Natural killer cell (primary cell): ENCODE data around the gene LMX1B. TPM values are rescaled to one million over a fixed set of nuclear protein-coding genes. Genes with fewer than 3 reads are reported as not detected.
"Not testable (repeated sequence)": the region's sequence is repeated elsewhere in the genome, so short reads cannot be mapped to it uniquely, and the experiment has no call there.

Source experiments
- ATAC-seq, 3 donors: fragments of 150-1000 bp in 2 of 3; fragments of 200-7000 bp in 1 of 3; cut with Tn5 transposase; 1 replicate in 1 of 3; 2 replicates in 2 of 3; pipeline ENCODE4 v1.10.0; 2021; ENCODE audit warnings: mild to moderate bottlenecking in 2 of 3, moderate library complexity in 2 of 3
- DNase-seq, 2 donors: peaks; one replicate each; pipeline versions ENCODE4 v3.0.0 to v3.0.0-alpha.2; 2013 to 2021; ENCODE audit warnings: mixed read lengths in 1 of 2
- H3K27ac ChIP-seq: one replicate; pipeline ENCODE4 v1.5.1; 2013; ENCODE audit warnings: mild to moderate bottlenecking, low read length
- H3K27me3 ChIP-seq: one replicate; pipeline ENCODE4 v1.6.1; 2013; ENCODE audit warnings: low read length; ENCODE audit not compliant: control insufficient read depth, insufficient read depth
- H3K36me3 ChIP-seq: one replicate; pipeline ENCODE4 v1.6.1; 2013; ENCODE audit warnings: low read length; ENCODE audit not compliant: control insufficient read depth, insufficient read depth
- H3K4me1 ChIP-seq: one replicate; pipeline ENCODE4 v1.6.1; 2013; ENCODE audit warnings: low read length; ENCODE audit not compliant: control insufficient read depth, insufficient read depth
- H3K4me3 ChIP-seq: one replicate; pipeline ENCODE4 v1.5.1; 2013; ENCODE audit warnings: low read length
- H3K9me3 ChIP-seq: one replicate; pipeline ENCODE4 v1.6.1; 2013; ENCODE audit warnings: low read length; ENCODE audit not compliant: control insufficient read depth, insufficient read depth
- H3K27ac Mint-ChIP-seq, 2 donors: one replicate each; pipeline ENCODE4 v1.8.0; 2022; ENCODE audit warnings: mild to moderate bottlenecking in 2 of 2, mixed read lengths in 2 of 2, moderate library complexity in 1 of 2
- H3K27me3 Mint-ChIP-seq, 2 donors: one replicate each; pipeline ENCODE4 v1.8.0; 2022; ENCODE audit warnings: low read depth in 2 of 2, mixed read lengths in 2 of 2
- H3K36me3 Mint-ChIP-seq: one replicate; pipeline ENCODE4 v1.8.0; 2022; ENCODE audit warnings: mixed read lengths
- H3K4me1 Mint-ChIP-seq, 2 donors: one replicate each; pipeline ENCODE4 v1.8.0; 2022; ENCODE audit warnings: mixed read lengths in 2 of 2
- H3K4me3 Mint-ChIP-seq: one replicate; pipeline ENCODE4 v1.8.0; 2022; ENCODE audit warnings: mild to moderate bottlenecking, moderate library complexity, mixed read lengths
- H3K9me3 Mint-ChIP-seq, 2 donors: one replicate each; pipeline ENCODE4 v1.8.0; 2022; ENCODE audit warnings: mixed read lengths in 2 of 2
- WGBS: methylation state at CpG from one replicate; pipeline ENCODE4 v1.1.7; 2013; ENCODE audit warnings: missing lambda C conversion rate; ENCODE audit not compliant: insufficient coverage; 5-methylcytosine and 5-hydroxymethylcytosine counted together
- intact Hi-C: fragments of 100-400 bp; cut with micrococcal nuclease; formaldehyde crosslinking; loops from one replicate; pipeline ENCODE4 v1.14.2; 2022
- total RNA-seq, 4 donors: library from RNA; stranded (reverse); fragments of 120-200 nt in 1 of 4; gene quantifications; one replicate each; pipeline versions ENCODE4 v1.2.3 to v1.2.4, GENCODE V29; 2013 to 2022
- TF ChIP-seq, protein P1 (sequence below): fragments of 200-600 bp; IDR thresholded peaks from one replicate; pipeline ENCODE4 v1.8.0; 2022; ENCODE audit warnings: antibody characterized with exemption

The LMX1B gene
- total RNA-seq, 3 donors from 2014 or later (not counting 1 experiment from before 2014, with no cell fraction given): not detected

DNA sequence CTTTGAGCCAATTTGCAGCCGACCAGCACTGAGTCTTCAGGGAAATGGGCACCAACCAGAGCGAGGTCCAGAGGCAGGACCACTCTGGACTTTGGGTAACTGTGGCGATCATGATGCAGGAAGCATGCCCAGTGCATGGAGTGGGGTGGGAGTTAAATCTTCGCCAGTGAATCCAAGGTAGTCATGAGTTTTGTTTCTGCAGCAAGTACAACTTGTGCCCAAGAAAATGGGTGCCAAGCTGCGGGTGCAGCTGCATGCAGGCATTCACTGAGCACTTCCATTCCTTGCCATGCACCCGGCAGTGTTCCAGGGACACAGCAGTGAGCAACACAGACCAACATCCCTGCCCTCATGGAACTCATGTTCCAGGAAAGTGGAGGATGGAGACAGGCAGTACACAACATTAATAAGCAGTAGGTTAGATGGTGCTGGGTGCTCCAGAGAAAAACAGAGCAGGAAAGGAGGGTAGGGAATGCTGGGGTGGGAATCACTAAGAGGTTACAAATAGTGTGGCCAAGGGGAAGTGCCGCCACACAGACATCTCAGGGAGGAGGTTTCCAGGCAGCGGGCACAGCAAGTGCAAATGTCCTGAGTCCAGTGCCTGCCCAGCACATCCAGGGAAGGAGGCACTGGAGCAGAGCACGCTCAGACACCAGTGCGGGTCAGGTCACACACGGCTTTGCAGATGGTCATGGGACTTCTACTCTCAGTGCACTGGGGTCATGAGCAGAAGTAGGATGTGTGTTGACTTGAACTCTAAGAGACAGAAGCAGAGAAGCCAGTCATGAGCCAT, 48.2 kb upstream of the LMX1B start:
- H3K27ac ChIP-seq: no peak overlapping the region
- intact Hi-C loops: no loop called here
- no peak overlapping the region for H3K4me3 Mint-ChIP-seq
- peaks cover 18 to 33% of the 10 kb centered on the region in 2 donors for H3K27me3 Mint-ChIP-seq
- no peaks in the 10 kb centered on the region for H3K36me3 ChIP-seq
- peaks cover 5% of the 10 kb centered on the region for H3K27me3 ChIP-seq
- TF ChIP-seq, protein P1, sequence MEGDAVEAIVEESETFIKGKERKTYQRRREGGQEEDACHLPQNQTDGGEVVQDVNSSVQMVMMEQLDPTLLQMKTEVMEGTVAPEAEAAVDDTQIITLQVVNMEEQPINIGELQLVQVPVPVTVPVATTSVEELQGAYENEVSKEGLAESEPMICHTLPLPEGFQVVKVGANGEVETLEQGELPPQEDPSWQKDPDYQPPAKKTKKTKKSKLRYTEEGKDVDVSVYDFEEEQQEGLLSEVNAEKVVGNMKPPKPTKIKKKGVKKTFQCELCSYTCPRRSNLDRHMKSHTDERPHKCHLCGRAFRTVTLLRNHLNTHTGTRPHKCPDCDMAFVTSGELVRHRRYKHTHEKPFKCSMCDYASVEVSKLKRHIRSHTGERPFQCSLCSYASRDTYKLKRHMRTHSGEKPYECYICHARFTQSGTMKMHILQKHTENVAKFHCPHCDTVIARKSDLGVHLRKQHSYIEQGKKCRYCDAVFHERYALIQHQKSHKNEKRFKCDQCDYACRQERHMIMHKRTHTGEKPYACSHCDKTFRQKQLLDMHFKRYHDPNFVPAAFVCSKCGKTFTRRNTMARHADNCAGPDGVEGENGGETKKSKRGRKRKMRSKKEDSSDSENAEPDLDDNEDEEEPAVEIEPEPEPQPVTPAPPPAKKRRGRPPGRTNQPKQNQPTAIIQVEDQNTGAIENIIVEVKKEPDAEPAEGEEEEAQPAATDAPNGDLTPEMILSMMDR: no peak
- no peaks in the 10 kb centered on the region for H3K9me3 ChIP-seq
- 89% methylated on average over 11 of the region's 11 CpGs for WGBS
- H3K27ac Mint-ChIP-seq: no peak overlapping the region
- no peak for ATAC-seq
- no peaks in the 10 kb centered on the region for H3K9me3 Mint-ChIP-seq
- H3K36me3 Mint-ChIP-seq: no peaks in the 10 kb centered on the region
- no peaks in the 10 kb centered on the region for H3K4me1 Mint-ChIP-seq
- no peak overlapping the region for H3K4me3 ChIP-seq
- DNase-seq: no peak
- no peaks in the 10 kb centered on the region for H3K4me1 ChIP-seq

DNA sequence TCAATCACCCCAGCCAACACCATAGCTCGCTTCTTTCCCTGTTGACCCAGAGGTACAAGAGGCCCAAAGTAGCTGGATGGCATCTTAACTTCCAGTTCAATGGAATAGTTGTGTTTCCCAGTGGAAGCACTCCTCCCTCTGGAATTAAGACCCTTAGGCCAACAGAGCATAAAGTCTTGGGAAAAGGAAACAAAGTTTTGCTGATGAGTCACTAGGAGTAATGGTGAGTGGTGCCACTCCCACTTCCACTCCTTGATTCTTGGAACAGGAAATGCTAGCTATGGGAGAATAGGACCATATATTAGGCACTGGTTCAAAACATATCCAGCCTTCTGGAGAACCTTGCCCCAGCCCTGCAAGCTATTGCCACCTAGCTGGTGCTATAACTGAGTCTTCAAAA, 44.7 kb upstream of the LMX1B start:
- no peak overlapping the region for H3K4me3 ChIP-seq
- ATAC-seq: no peak
- intact Hi-C loops: no loop called here
- Mint-ChIP-seq H3K9me3 (no peaks in the 10 kb centered on the region), H3K36me3 (no peaks in the 10 kb centered on the region), H3K4me3 (no peak overlapping the region), H3K4me1 (no peaks in the 10 kb centered on the region), H3K27ac (no peak overlapping the region), H3K27me3 (peaks cover 15 to 17% of the 10 kb centered on the region in 2 donors)
- H3K36me3 ChIP-seq: no peaks in the 10 kb centered on the region
- no peak overlapping the region for H3K27ac ChIP-seq
- DNase-seq: no peak
- 92% methylated on average over 1 of the region's 1 CpG for WGBS
- H3K4me1 ChIP-seq: no peaks in the 10 kb centered on the region
- TF ChIP-seq, protein P1: no peak
- H3K9me3 ChIP-seq: no peaks in the 10 kb centered on the region
- peaks cover 3% of the 10 kb centered on the region for H3K27me3 ChIP-seq

DNA sequence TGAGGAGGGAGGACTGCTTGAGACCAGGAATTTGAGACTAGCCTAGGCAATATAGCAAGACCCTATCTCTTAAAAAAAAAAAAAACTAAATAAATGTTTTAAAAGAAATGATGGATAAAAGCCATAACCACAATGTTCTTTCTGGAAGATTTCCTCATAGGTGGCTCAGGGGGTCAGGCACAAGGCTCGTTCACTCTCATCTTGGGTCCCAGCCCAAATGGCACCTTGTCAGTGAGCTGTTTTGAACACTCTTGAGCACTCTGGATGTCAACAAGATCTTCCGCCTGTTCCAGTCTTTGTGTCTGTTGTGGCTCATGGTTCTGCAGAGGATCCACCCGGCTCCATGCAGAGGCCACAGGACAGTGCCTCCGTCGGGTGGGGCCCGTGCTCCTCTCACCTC, 35.7 kb upstream of the LMX1B start:
- ATAC-seq (no peak), DNase-seq (no peak)
- no peaks in the 10 kb centered on the region for H3K9me3 Mint-ChIP-seq
- Histone ChIP-seq H3K27ac (no peak overlapping the region), H3K4me1 (no peaks in the 10 kb centered on the region), H3K9me3 (no peaks in the 10 kb centered on the region), H3K27me3 (no peaks in the 10 kb centered on the region), H3K36me3 (no peaks in the 10 kb centered on the region), H3K4me3 (no peak overlapping the region)
- no peaks in the 10 kb centered on the region for H3K4me1 Mint-ChIP-seq
- TF ChIP-seq, protein P1: no peak
- no peak overlapping the region for H3K27ac Mint-ChIP-seq
- H3K4me3 Mint-ChIP-seq: no peak overlapping the region
- H3K27me3 Mint-ChIP-seq: peaks cover 17 to 23% of the 10 kb centered on the region in 2 donors
- no peaks in the 10 kb centered on the region for H3K36me3 Mint-ChIP-seq
- intact Hi-C loops: no loop called here
- 80% methylated on average over 6 of the region's 6 CpGs for WGBS

DNA sequence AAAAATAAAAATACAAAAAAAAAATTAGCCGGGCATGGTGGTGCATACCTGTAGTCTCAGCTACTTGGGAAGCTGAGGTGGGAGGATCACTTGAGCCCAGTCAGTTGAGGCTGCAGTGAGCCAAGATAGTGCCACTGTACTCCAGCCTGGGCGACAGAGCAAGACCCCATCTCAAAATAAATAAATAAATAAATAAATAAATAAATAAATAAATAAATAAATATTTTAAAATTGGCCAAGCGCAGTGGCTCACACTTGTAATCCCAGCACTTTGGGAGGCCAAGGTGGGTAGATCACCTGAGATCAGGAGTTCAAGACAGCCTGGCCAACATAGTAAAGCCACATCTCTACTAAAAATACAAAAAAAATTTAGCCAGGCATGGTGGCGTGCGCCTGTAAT, 33.4 kb upstream of the LMX1B start:
- H3K4me3 ChIP-seq, H3K27me3 ChIP-seq, H3K4me1 Mint-ChIP-seq, ATAC-seq, H3K9me3 ChIP-seq, H3K9me3 Mint-ChIP-seq, intact Hi-C loops, H3K4me1 ChIP-seq, H3K36me3 Mint-ChIP-seq, H3K27ac Mint-ChIP-seq, DNase-seq, H3K4me3 Mint-ChIP-seq, H3K36me3 ChIP-seq, H3K27ac ChIP-seq: not testable (repeated sequence)
- H3K27me3 Mint-ChIP-seq: peaks cover 15 to 24% of the 10 kb centered on the region in 2 donors
- 75% methylated on average over 4 of the region's 5 CpGs for WGBS
